Measurements from ENCODE around the gene HBA2.

Gene HBA2

GRCh38 chr16:185691-186090, 13.0 kb downstream of the HBA2 start:
- no peak for DNase-seq (ENCODE audit: low read depth)
- no peak for TF ChIP-seq CTCF (IDR thresholded peaks at IDR 0.05; ENCODE audit: control insufficient read depth, insufficient read depth, low read depth, low read length, missing control alignments)
- H3K4me3 ChIP-seq (ENCODE audit: control insufficient read depth, low read depth, low read length) = no peak overlapping the region

- no peak overlapping the region for H3K4me3 ChIP-seq (ENCODE audit: control insufficient read depth, low read depth, low read length)
- DNase-seq (ENCODE audit: low read depth) = no peak
- TF ChIP-seq CTCF (IDR thresholded peaks at IDR 0.05; ENCODE audit: control insufficient read depth, insufficient read depth, low read depth, low read length, missing control alignments) = no peak
These were observed 14.7 kb downstream of the HBA2 start for GRCh38 chr16:187330-187729.

- H3K4me3 ChIP-seq (ENCODE audit: control insufficient read depth, low read depth, low read length) = no peak overlapping the region
- no peak for DNase-seq (ENCODE audit: low read depth)
- no peak for TF ChIP-seq CTCF (IDR thresholded peaks at IDR 0.05; ENCODE audit: control insufficient read depth, insufficient read depth, low read depth, low read length, missing control alignments)
These were observed 16.0 kb downstream of the HBA2 start for GRCh38 chr16:188674-189073.

GRCh38 chr16:189604-190186, 17.0 kb downstream of the HBA2 start:
- no peak for TF ChIP-seq CTCF (IDR thresholded peaks at IDR 0.05; ENCODE audit: control insufficient read depth, insufficient read depth, low read depth, low read length, missing control alignments)
- no peak for DNase-seq (ENCODE audit: low read depth)
- H3K4me3 ChIP-seq (ENCODE audit: control insufficient read depth, low read depth, low read length) = no peak overlapping the region

GRCh38 chr16:191831-192230, 19.2 kb downstream of the HBA2 start:
- no peak for TF ChIP-seq CTCF (IDR thresholded peaks at IDR 0.05; ENCODE audit: control insufficient read depth, insufficient read depth, low read depth, low read length, missing control alignments)
- DNase-seq (ENCODE audit: low read depth) = no peak
- H3K4me3 ChIP-seq (ENCODE audit: control insufficient read depth, low read depth, low read length) = no peak overlapping the region

- DNase-seq (ENCODE audit: low read depth) = no peak
- no peak for TF ChIP-seq CTCF (IDR thresholded peaks at IDR 0.05; ENCODE audit: control insufficient read depth, insufficient read depth, low read depth, low read length, missing control alignments)
- no peak overlapping the region for H3K4me3 ChIP-seq (ENCODE audit: control insufficient read depth, low read depth, low read length)
These were observed 20.0 kb downstream of the HBA2 start for GRCh38 chr16:192686-193085.

- H3K4me3 ChIP-seq (ENCODE audit: control insufficient read depth, low read depth, low read length) = no peak overlapping the region
- TF ChIP-seq CTCF (IDR thresholded peaks at IDR 0.05; ENCODE audit: control insufficient read depth, insufficient read depth, low read depth, low read length, missing control alignments) = no peak
- DNase-seq (ENCODE audit: low read depth) = no peak
These were observed 20.8 kb downstream of the HBA2 start for GRCh38 chr16:193441-193840.

Data from AG09309 (cell line).